Activated naive CD4-positive, alpha-beta T cell treated with anti-CD3 and anti-CD28 coated beads, Interleukin-2, amount 10 ng/mL, durations not matched to agents 7 days and 5 days (primary cell): ENCODE data around the gene WBP11.

ENCODE experiments used
- CTCF ChIA-PET: fragments of 350-600 bp; sonication (Branson Sonifier 250); formaldehyde crosslinking; loops from one replicate; lab custom pipeline; 2021; ENCODE audit warnings: antibody characterized with exemption; lab: Charles Lee
- DNase-seq: peaks from one replicate; pipeline ENCODE4 v3.0.0-alpha.2; 2020
- H3K27ac Mint-ChIP-seq: one replicate; pipeline ENCODE4 v1.8.0; 2021; ENCODE audit warnings: mild to moderate bottlenecking, moderate library complexity, mixed read lengths
- H3K27me3 Mint-ChIP-seq: one replicate; pipeline ENCODE4 v1.8.0; 2021; ENCODE audit warnings: mild to moderate bottlenecking, mixed read lengths
- H3K36me3 Mint-ChIP-seq: one replicate; pipeline ENCODE4 v1.8.0; 2021; ENCODE audit warnings: mixed read lengths
- H3K4me1 Mint-ChIP-seq: one replicate; pipeline ENCODE4 v1.8.0; 2021; ENCODE audit warnings: mixed read lengths
- H3K4me3 Mint-ChIP-seq: one replicate; pipeline ENCODE4 v1.8.0; 2021; ENCODE audit warnings: mild to moderate bottlenecking, moderate library complexity, mixed read lengths
- H3K9me3 Mint-ChIP-seq: one replicate; pipeline ENCODE4 v1.8.0; 2021; ENCODE audit warnings: mixed read lengths

The WBP11 gene

DNA sequence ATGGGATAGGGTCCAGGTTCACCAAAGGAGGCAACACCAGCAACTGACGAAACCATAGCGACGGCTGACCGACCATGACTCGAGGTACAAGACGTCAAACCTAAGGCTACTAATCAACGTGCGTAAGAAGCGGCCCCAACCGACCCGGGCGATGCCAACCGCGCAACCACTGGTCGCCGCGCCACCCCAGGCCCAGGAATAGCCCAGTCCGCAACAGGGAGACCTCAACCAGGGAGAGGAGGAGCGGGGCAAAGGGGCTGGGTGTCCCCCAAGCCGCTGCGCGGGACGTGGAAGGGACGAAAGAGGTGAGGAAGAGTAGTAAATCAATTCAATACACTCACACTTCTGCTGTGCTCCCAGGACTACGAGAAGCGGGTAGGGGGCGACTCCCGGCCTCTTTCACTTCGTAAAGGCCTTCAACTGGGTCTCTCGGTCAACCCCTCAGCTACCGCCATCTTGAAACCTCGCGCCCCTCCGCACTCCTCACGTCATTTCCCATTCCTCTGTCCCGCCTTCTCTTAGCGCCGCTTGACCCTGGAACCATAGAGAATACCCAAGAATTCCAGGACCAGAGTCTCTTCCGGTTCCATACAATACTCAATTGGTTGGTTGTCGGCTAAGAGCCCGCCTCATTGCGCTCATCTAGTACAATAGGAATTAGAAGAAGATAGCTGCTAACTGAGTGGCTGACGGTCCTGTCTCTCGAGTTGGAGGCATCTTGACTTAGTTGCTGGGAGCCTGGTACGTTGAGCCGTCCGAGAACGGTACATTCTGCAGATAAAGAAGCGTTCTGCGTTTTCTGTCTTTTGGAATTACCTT is at the start of gene WBP11, which contains the start of gene C12orf60:
Gene WBP11 (minus strand): TSS at position 468 of the 819 bp plus-strand sequence. CDS start 2,095 bp downstream, outside the sequence.
Gene C12orf60 (plus strand): TSS at position 660 of the 819 bp plus-strand sequence. CDS start 19,266 bp downstream, outside the sequence.
- peak within 1 kb of the TSS; percentile 81 for H3K27ac Mint-ChIP-seq
- no peak within 1 kb of the TSS for H3K4me3 Mint-ChIP-seq
- CTCF ChIA-PET, result interaction anchor here (0.7 to 2.5 kb wide), 4 partner anchors 8 to 26 kb away, joined by 3 to 7 read pairs (median 4); no protein-coding TSS in a partner anchor
- no peaks in the 10 kb centered on the region for H3K9me3 Mint-ChIP-seq
- peaks cover 8% of the 10 kb centered on the region for H3K4me1 Mint-ChIP-seq
- H3K36me3 Mint-ChIP-seq, result peaks cover 12% of the 10 kb centered on the region
- peak; percentile 93 for DNase-seq
- H3K27me3 Mint-ChIP-seq, result no peaks in the 10 kb centered on the region

DNA sequence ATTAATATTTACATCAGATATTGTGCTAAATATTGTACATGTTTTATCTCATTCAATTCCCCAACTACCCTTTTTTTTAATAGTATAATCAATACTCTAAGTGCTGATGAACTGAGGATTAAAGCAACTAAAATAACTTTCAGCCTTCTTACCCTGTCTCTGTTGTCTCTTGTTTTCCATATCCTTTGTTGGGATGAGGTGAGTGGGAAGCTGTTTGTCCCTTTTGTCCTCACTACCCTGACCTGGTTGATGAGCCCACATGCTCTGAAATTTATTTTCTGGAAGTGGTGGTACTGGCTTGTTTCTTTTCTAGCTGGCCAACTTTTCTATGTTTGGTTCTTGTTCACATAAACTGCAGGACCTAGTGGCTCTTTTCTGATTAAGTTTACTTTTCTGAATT is 49.6 kb upstream of the WBP11 start:
- Mint-ChIP-seq H3K9me3 (no peaks in the 10 kb centered on the region), H3K27ac (no peak overlapping the region), H3K27me3 (no peaks in the 10 kb centered on the region), H3K4me3 (no peak overlapping the region), H3K36me3 (no peaks in the 10 kb centered on the region), H3K4me1 (no peaks in the 10 kb centered on the region)
- DNase-seq, result no peak
- CTCF ChIA-PET, result interaction anchor here (1.0 to 11.1 kb wide), 4 partner anchors 15 to 158 kb away, joined by 3 to 106 read pairs (median 4); no protein-coding TSS in a partner anchor

DNA sequence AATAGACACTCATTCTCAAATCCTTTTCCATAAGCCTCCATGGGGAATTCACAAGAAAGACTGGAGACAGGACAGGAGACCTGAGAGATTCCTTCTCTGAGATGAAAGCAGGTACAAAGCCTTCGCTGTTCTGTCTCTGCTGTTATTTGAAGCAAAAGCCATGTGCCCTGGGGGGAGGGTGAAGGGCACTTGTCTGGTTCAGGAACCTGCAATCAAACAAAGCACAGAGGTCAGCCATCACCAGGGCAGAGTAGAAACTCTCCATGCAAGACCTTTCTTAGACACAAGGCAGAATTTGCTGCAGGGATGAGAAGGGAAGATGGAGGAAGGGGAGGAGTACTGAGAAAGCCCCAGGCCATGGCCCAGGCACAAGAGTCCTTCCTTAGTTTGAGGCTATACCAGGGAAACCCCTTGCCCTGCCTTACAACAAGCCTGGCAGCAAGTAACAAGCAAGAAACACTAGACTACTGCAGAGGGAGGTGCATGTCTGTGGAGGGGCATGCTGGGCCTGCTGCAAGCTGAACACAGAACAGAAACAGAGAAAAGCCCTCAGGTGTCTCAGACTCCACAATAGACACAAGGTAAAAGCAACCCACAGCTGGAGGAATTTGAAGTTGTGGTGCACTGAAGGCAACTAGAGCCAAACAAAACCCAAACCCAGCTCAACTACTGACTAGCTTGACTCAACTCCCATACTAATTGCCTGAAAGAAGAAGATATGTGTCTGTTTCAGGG is 47.8 kb upstream of the WBP11 start:
- H3K27me3 Mint-ChIP-seq, result no peaks in the 10 kb centered on the region
- CTCF ChIA-PET, result interaction anchor here (11.1 kb wide), 1 partner anchor 143 kb away, joined by 106 read pairs; no protein-coding TSS in a partner anchor
- H3K4me1 Mint-ChIP-seq, result no peaks in the 10 kb centered on the region
- no peaks in the 10 kb centered on the region for H3K36me3 Mint-ChIP-seq
- no peak overlapping the region for H3K27ac Mint-ChIP-seq
- no peak overlapping the region for H3K4me3 Mint-ChIP-seq
- no peak for DNase-seq
- no peaks in the 10 kb centered on the region for H3K9me3 Mint-ChIP-seq

DNA sequence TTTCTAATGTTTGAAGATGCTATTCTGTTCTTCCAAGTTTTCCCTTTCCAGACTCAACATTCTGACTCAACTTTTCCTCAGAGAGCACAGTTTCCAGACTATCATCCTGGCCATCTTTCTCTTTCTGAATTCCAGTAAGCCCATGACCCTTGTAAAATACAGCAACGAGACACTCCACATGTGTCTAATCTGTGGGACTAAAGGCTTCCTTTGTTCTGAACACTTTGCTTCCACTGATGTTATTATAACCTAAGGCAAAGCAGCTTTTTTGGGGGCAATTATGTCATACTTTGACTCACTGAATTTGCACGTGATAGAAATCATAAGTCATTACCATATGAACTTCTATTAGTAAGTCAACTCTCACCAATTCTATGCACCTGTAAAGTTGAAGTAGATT is 46.4 kb upstream of the WBP11 start:
- CTCF ChIA-PET, result interaction anchor here (11.1 kb wide), 1 partner anchor 144 kb away, joined by 106 read pairs; no protein-coding TSS in a partner anchor
- Mint-ChIP-seq H3K4me3 (no peak overlapping the region), H3K27me3 (no peaks in the 10 kb centered on the region), H3K27ac (no peak overlapping the region), H3K4me1 (peaks cover 2% of the 10 kb centered on the region), H3K36me3 (no peaks in the 10 kb centered on the region), H3K9me3 (no peaks in the 10 kb centered on the region)
- no peak for DNase-seq

DNA sequence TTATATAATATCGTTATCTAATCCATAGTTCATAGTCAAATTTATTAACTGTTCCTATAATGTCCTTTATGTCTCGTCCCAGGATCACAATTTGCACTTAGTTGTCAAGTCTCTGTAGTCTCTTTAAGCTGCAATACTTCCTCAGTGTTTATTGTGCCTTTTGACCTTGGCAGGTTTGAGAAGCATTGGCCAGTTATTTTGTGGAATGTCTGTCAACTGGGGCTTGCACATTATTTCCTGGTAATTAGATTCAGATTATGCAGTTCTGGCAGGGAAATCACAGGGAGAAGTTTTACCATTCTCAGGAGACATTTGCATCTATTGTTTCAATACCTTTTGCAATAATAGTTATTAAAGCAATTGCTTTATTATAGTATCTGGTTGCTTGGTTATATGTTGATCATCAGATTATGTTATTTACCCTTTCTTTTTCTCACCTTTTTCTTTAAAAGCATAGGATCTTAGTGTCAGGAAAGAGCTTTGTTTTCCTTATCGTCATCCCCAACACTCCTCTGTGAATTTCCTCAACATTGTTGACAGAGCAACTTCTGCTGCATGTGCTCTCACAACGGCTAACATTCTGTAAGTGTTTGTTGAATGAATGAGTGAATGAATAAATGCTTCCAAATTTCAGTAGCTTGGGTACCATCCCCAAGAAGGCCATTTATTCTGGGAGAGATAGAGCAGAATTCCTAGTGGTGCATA is 43.8 kb upstream of the WBP11 start:
- no peak for DNase-seq
- H3K4me1 Mint-ChIP-seq, result peaks cover 2% of the 10 kb centered on the region
- H3K27me3 Mint-ChIP-seq, result peaks cover 8% of the 10 kb centered on the region
- no peaks in the 10 kb centered on the region for H3K36me3 Mint-ChIP-seq
- no peaks in the 10 kb centered on the region for H3K9me3 Mint-ChIP-seq
- CTCF ChIA-PET, result interaction anchor here (0.9 to 11.1 kb wide), 7 partner anchors 8 to 375 kb away, joined by 3 to 106 read pairs (median 9); partner anchors contain the start of gene RERG
- H3K27ac Mint-ChIP-seq, result no peak overlapping the region
- no peak overlapping the region for H3K4me3 Mint-ChIP-seq

DNA sequence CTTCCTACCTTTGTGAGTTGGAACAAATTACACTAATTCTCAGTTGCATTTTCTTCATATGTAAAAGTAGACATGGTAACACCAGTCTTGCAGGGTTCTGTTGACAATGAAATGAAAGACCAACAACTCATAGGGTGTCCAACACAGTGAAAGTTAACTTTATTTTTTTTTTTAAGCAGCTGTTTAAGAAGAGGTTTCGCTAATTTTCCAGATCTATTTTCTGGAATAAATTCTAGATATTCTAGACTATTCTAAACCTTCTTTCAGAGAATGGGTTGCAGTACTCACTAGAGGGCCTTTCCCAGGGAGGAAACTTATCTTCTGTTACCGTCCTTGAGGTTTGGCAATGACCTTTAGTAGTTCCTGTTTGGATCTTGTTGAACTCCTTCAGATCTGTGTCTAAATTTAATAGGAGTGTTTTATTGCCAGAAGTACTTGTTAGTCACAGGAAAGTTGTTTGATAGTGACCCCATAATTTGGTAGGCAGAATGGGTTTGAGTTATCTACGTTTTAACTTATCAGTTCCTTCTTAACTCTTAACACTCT is 42.8 kb upstream of the WBP11 start:
- no peak overlapping the region for H3K4me3 Mint-ChIP-seq
- H3K36me3 Mint-ChIP-seq, result no peaks in the 10 kb centered on the region
- no peak for DNase-seq
- H3K27me3 Mint-ChIP-seq, result peaks cover 8% of the 10 kb centered on the region
- CTCF ChIA-PET, result interaction anchor here (0.6 to 11.1 kb wide), 11 partner anchors 9 to 376 kb away, joined by 3 to 106 read pairs (median 4); partner anchors contain the start of genes ARHGDIB and RERG
- peaks cover 2% of the 10 kb centered on the region for H3K4me1 Mint-ChIP-seq
- no peak overlapping the region for H3K27ac Mint-ChIP-seq
- no peaks in the 10 kb centered on the region for H3K9me3 Mint-ChIP-seq

DNA sequence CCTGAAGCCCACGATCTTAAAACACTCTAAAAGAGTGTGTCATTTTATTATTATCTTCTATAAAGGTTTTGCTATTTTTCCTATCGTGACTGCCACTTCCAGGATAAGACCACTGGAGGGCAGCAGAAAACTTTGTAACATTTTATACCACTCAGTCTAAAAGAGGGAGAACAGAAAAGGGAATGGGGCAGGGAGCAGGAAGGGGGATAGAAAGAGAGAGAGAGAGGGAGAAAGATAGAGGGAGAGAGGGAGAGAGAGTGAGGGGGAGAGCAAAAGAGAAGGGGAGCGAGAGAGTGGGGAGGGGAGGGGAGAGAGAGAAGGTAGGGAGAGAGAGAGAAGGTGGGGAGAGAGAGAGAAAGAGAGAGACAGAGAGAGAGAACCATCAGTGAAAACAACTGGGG is 42.1 kb upstream of the WBP11 start:
- Mint-ChIP-seq H3K9me3 (no peaks in the 10 kb centered on the region), H3K36me3 (no peaks in the 10 kb centered on the region), H3K27me3 (peaks cover 8% of the 10 kb centered on the region), H3K27ac (no peak overlapping the region), H3K4me3 (no peak overlapping the region), H3K4me1 (peaks cover 2% of the 10 kb centered on the region)
- CTCF ChIA-PET, result interaction anchor here (0.6 to 11.1 kb wide), 11 partner anchors 39 to 376 kb away, joined by 3 to 106 read pairs (median 4); partner anchors contain the start of genes ARHGDIB and RERG
- DNase-seq, result peak; percentile 52

DNA sequence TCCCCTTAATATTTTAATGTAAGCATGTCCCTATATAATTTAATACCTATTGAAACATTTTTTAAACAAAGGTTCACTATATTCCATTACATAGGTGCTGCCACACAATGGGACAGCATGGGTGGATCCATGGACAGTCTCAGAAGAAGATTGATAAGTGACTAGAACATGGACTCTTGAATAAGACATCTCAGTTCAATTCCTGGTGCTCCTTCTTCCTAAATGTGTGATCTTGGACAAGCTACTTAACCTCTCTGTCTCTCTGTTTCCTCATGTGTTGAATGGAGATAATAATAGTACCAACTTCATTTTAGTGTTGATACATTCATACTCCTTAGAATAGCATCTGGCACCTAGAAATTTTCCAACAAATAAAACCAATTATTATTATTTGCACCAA is 41.1 kb upstream of the WBP11 start:
- no peak for DNase-seq
- no peak overlapping the region for H3K27ac Mint-ChIP-seq
- H3K4me1 Mint-ChIP-seq, result peaks cover 2% of the 10 kb centered on the region
- H3K27me3 Mint-ChIP-seq, result peaks cover 8% of the 10 kb centered on the region
- H3K36me3 Mint-ChIP-seq, result no peaks in the 10 kb centered on the region
- CTCF ChIA-PET, result interaction anchor here (0.8 to 11.1 kb wide), 4 partner anchors 13 to 149 kb away, joined by 3 to 106 read pairs (median 4); no protein-coding TSS in a partner anchor
- H3K9me3 Mint-ChIP-seq, result no peaks in the 10 kb centered on the region
- no peak overlapping the region for H3K4me3 Mint-ChIP-seq

DNA sequence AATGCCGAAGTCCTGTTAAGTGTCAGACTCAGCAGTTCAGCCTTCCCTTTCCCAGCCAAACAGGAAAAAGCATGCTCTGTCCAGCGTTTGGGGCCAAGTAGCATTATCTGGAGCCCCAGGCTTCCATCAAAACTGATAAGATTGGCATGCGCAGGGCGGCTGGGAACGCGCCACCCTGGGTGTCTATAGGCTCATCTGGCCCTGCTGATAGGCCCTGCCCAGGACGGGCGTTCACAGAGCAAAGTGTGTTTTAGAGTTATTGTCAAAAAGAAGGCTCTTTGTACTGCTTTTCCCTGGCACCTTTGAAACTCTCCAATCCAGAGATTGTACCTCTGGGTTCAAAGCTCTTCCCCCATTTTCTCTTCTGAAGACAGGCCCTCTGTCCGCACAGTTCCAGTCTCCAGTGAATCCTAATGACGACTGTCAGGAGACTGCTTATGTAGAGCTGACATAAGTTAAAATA is 40.2 kb upstream of the WBP11 start, which contains the start of gene ART4:
Gene ART4 (minus strand): TSS at position 102 of the 463 bp plus-strand sequence. CDS start 413 bp downstream, outside the sequence.
- Mint-ChIP-seq H3K27ac (no peak within 1 kb of the TSS), H3K36me3 (no peaks in the 10 kb centered on the region), H3K4me1 (peaks cover 2% of the 10 kb centered on the region), H3K4me3 (no peak within 1 kb of the TSS), H3K27me3 (peaks cover 12% of the 10 kb centered on the region), H3K9me3 (no peaks in the 10 kb centered on the region)
- CTCF ChIA-PET, result interaction anchor here (0.5 to 11.1 kb wide), 5 partner anchors 12 to 150 kb away, joined by 3 to 106 read pairs (median 4); no protein-coding TSS in a partner anchor
- DNase-seq, result no peak

DNA sequence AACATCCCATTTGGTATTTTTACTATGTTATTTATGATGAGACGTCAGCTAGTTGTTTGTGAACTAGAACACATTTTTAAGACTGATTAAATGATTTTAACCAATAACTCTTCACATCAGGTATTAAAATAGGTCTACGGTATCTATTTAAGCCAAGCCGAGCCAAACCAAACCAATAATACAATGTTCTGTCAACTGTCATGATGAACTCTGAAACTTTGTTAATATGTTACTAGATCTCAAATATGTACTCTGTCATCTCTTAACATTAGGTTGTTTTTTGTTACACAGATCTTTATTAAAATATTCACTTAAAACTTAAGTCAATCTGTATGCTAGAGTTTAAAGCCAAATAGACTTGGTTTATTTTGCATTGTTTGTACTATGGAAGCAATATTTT is 39.0 kb upstream of the WBP11 start:
- CTCF ChIA-PET, result interaction anchor here (11.1 kb wide), 1 partner anchor 151 kb away, joined by 106 read pairs; no protein-coding TSS in a partner anchor
- no peak for DNase-seq
- Mint-ChIP-seq H3K27ac (no peak overlapping the region), H3K27me3 (peaks cover 12% of the 10 kb centered on the region), H3K4me1 (peaks cover 2% of the 10 kb centered on the region), H3K36me3 (no peaks in the 10 kb centered on the region), H3K4me3 (no peak overlapping the region), H3K9me3 (no peaks in the 10 kb centered on the region)

DNA sequence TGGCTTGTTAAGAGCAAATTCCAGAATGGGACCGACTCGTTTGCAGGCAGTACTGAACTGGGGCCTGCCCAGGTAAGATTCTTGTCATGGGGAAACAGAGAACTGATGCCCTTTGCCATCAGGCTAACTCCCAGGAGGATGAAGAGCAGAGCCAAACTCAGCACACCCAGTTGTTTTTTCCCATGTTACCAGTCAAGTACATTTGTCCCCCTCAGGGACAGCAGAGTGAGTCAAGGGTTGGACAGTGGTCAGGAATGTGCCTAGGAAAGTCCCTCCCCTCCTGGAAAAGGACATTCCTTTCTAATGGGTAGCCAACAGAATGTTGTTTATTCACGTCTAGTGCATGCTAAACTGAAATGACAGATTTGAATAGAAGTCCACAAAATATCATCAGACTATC is 38.5 kb upstream of the WBP11 start:
- Mint-ChIP-seq H3K27ac (no peak overlapping the region), H3K9me3 (no peaks in the 10 kb centered on the region), H3K4me1 (peaks cover 2% of the 10 kb centered on the region), H3K4me3 (no peak overlapping the region), H3K27me3 (peaks cover 12% of the 10 kb centered on the region), H3K36me3 (no peaks in the 10 kb centered on the region)
- CTCF ChIA-PET, result no interaction called here
- DNase-seq, result no peak

DNA sequence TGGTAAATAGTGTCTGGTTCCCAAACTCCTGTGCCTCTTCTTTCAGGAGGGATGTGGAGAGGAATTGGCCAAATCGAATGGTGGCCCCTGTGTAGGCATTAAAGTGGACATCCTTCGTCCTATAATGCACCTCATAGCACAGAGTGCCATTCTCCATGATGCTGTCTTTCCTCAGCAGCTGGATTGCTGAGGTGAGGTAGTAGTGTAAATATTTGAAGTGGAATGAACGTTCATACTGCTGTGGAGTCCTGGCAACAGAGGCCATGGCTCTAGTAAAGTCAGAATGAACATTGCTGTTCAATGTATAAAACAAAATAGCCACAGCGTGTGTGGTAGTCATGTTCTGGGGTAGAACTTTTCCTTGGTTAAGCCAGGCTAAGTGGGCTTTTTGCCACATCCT is 37.3 kb upstream of the WBP11 start:
- Mint-ChIP-seq H3K4me1 (peaks cover 2% of the 10 kb centered on the region), H3K27ac (no peak overlapping the region), H3K9me3 (no peaks in the 10 kb centered on the region), H3K4me3 (no peak overlapping the region), H3K27me3 (peaks cover 12% of the 10 kb centered on the region), H3K36me3 (no peaks in the 10 kb centered on the region)
- DNase-seq, result no peak
- CTCF ChIA-PET, result no interaction called here

DNA sequence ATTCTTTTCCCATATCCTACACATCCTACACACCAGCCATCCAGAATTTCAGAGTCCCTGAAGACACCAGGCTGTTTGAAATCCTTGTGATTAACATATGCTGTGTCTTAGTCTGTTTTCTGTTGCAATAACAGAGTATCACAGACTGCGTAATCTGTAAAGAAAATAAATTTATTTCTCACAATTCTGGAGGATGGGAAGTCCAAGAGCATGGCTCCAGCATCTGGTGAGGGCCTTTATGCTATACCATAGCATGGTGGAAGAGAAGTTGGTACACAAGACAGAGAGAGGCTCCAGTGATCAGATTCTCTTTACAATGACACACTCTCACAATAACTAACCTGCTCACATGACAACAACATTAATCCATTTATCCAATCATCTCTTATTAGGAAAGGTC is 36.0 kb upstream of the WBP11 start:
- Mint-ChIP-seq H3K27me3 (peaks cover 12% of the 10 kb centered on the region), H3K4me3 (no peak overlapping the region), H3K9me3 (no peaks in the 10 kb centered on the region), H3K4me1 (no peaks in the 10 kb centered on the region), H3K36me3 (no peaks in the 10 kb centered on the region), H3K27ac (no peak overlapping the region)
- CTCF ChIA-PET, result no interaction called here
- DNase-seq, result no peak
